A549 treated with GW870086 at 1 μM for 4 hours (cell line): ENCODE data around the gene ANKRD10. TPM values are rescaled to one million over a fixed set of nuclear protein-coding genes. Genes with fewer than 3 reads are reported as not detected.

Experiments
- total RNA-seq: library from RNA; stranded (reverse); fragments of 200-300 nt; extraction: Qiagen RNA extraction; gene quantifications from 5 replicates; pipeline ENCODE4 v1.2.3, GENCODE V29; 2022; ENCODE audit warnings: low read depth

ANKRD10 gene
- total RNA-seq = 37.7 to 54.8 TPM (median 45.1 TPM) in 5 replicates

DNA sequence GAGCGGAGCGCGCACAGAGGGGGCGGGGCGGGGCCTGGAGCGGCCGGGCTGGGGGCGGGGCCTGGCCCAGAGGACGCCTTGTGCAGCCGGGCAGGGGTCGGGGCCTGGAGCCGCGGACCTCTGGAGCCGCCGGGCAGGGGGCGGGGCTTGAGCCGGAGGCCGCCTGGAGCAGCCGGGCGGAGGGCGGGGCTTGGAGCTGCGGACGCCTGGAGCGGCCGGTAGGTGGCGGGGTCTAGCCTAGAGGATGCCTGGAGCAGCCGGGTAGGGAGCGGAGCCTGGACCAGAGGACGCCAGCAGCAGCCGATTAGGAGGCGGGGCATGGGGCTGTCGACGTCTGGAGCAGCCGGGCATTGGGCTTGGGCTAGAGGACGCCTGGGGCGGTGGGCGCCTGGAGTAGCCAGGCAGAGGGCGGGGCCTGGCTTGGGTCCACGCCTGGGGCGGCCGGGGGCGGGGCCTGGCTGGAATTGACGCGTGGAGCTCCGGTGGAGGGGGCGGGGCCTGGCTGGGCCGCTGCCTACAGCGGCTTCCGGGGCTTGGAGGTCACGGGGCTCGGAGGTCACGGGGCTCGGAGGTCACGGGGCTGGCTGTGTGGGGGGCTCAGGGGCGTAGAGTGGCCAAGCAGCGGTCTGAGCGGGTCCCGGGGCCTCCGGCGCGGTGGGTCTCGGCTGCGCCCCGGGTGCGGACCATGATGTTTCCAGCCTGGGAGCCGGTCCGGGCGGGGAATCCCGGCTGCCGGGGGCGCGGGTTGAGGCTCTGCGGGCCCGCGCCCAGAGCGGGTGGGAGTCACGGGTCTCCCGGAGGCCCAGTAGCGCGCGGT, at the start of gene ANKRD10:
Gene ANKRD10 (minus strand): TSS at position 13 of the 817 bp plus-strand sequence. CDS start 135 bp downstream, outside the sequence.

Other genes starting within 250 kb of the ANKRD10 start
- 47.1 to 62.1 TPM (median 56.4 TPM) in 5 replicates for gene CARS2, start 209.0 kb downstream of the ANKRD10 start, total RNA-seq
- 7.3 to 10.5 TPM (median 9.6 TPM) in 5 replicates for gene ING1, start 201.4 kb downstream of the ANKRD10 start, total RNA-seq
- 18.0 to 20.8 TPM (median 20.5 TPM) in 5 replicates for gene ARHGEF7, start 200.2 kb upstream of the ANKRD10 start, total RNA-seq